ENCODE results near the gene RENBP. TPM values are rescaled to one million over a fixed set of nuclear protein-coding genes. Genes with fewer than 3 reads are reported as not detected.

The RENBP gene
- polyA plus RNA-seq, 2 donors: 1.4 to 1.6 TPM

GRCh38 chrX:153948002-153948466, 3.6 kb upstream of the RENBP start:
- WGBS, 2 donors: 66 to 76% methylated on average over 10 of the region's 10 CpGs
- H3K4me1 ChIP-seq (ENCODE audit: control insufficient read depth in 2 of 2, insufficient read depth in 2 of 2, low read length in 1 of 2): no peaks in the 10 kb centered on the region
- peaks cover 10 to 38% of the 10 kb centered on the region in 2 donors for H3K36me3 ChIP-seq (ENCODE audit: control insufficient read depth in 2 of 2, insufficient read depth in 2 of 2, low read length in 1 of 2)
- no peaks in the 10 kb centered on the region for H3K27me3 ChIP-seq (ENCODE audit: control insufficient read depth in 1 of 2, insufficient read depth in 2 of 2, low read length in 2 of 2)
- no peaks in the 10 kb centered on the region for H3K9me3 ChIP-seq (ENCODE audit: control insufficient read depth in 2 of 2, insufficient read depth in 1 of 2, low read depth in 1 of 2, low read length in 1 of 2)
- no peak overlapping the region for H3K4me3 ChIP-seq (ENCODE audit: low read depth in 1 of 2, low read length in 2 of 2)
- H3K27ac ChIP-seq (ENCODE audit: low read depth in 2 of 2, low read length in 1 of 2): peak overlapping the region; percentile 22 to 54

GRCh38 chrX:153947009-153947769, 2.7 kb upstream of the RENBP start:
- Histone ChIP-seq H3K4me3 (ENCODE audit: low read depth in 1 of 2, low read length in 2 of 2) (no peak overlapping the region), H3K27me3 (ENCODE audit: control insufficient read depth in 1 of 2, insufficient read depth in 2 of 2, low read length in 2 of 2) (no peaks in the 10 kb centered on the region), H3K4me1 (ENCODE audit: control insufficient read depth in 2 of 2, insufficient read depth in 2 of 2, low read length in 1 of 2) (no peaks in the 10 kb centered on the region), H3K27ac (ENCODE audit: low read depth in 2 of 2, low read length in 1 of 2) (peak overlapping the region in 1 of 2 donors; percentile 54), H3K9me3 (ENCODE audit: control insufficient read depth in 2 of 2, insufficient read depth in 1 of 2, low read depth in 1 of 2, low read length in 1 of 2) (no peaks in the 10 kb centered on the region), H3K36me3 (ENCODE audit: control insufficient read depth in 2 of 2, insufficient read depth in 2 of 2, low read length in 1 of 2) (peaks cover 8 to 30% of the 10 kb centered on the region in 2 donors)
- 27 to 50% methylated on average over 19 of the region's 19 CpGs for WGBS, 2 donors

GRCh38 chrX:153945956-153946943, 1.8 kb upstream of the RENBP start:
- Histone ChIP-seq H3K9me3 (ENCODE audit: control insufficient read depth in 2 of 2, insufficient read depth in 1 of 2, low read depth in 1 of 2, low read length in 1 of 2) (no peaks in the 10 kb centered on the region), H3K36me3 (ENCODE audit: control insufficient read depth in 2 of 2, insufficient read depth in 2 of 2, low read length in 1 of 2) (peaks cover 8 to 22% of the 10 kb centered on the region in 2 donors), H3K27me3 (ENCODE audit: control insufficient read depth in 1 of 2, insufficient read depth in 2 of 2, low read length in 2 of 2) (no peaks in the 10 kb centered on the region), H3K27ac (ENCODE audit: low read depth in 2 of 2, low read length in 1 of 2) (no peak overlapping the region), H3K4me1 (ENCODE audit: control insufficient read depth in 2 of 2, insufficient read depth in 2 of 2, low read length in 1 of 2) (no peaks in the 10 kb centered on the region), H3K4me3 (ENCODE audit: low read depth in 1 of 2, low read length in 2 of 2) (no peak overlapping the region)
- 79 to 87% methylated on average over 23 to 24 of the region's 24 CpGs for WGBS, 2 donors

- peaks cover 0 to 10% of the 10 kb centered on the region in 2 donors for H3K36me3 ChIP-seq (ENCODE audit: control insufficient read depth in 2 of 2, insufficient read depth in 2 of 2, low read length in 1 of 2)
- H3K4me1 ChIP-seq (ENCODE audit: control insufficient read depth in 2 of 2, insufficient read depth in 2 of 2, low read length in 1 of 2): no peaks in the 10 kb centered on the region
- H3K9me3 ChIP-seq (ENCODE audit: control insufficient read depth in 2 of 2, insufficient read depth in 1 of 2, low read depth in 1 of 2, low read length in 1 of 2): no peaks in the 10 kb centered on the region
- no peak overlapping the region for H3K4me3 ChIP-seq (ENCODE audit: low read depth in 1 of 2, low read length in 2 of 2)
- H3K27ac ChIP-seq (ENCODE audit: low read depth in 2 of 2, low read length in 1 of 2): no peak overlapping the region
- 61 to 66% methylated on average over 6 of the region's 6 CpGs for WGBS, 2 donors
- H3K27me3 ChIP-seq (ENCODE audit: control insufficient read depth in 1 of 2, insufficient read depth in 2 of 2, low read length in 2 of 2): no peaks in the 10 kb centered on the region
These were observed 332 bp upstream of the RENBP start for GRCh38 chrX:153944800-153945150.

- no peak overlapping the region for H3K4me3 ChIP-seq (ENCODE audit: low read depth in 1 of 2, low read length in 2 of 2)
- H3K27ac ChIP-seq (ENCODE audit: low read depth in 2 of 2, low read length in 1 of 2): no peak overlapping the region
- WGBS, 2 donors: 38 to 47% methylated on average over 23 of the region's 23 CpGs
These were observed 2.8 kb downstream of the RENBP start for GRCh38 chrX:153941336-153942252.

GRCh38 chrX:153939573-153939972, 4.9 kb downstream of the RENBP start:
- H3K4me1 ChIP-seq (ENCODE audit: control insufficient read depth in 2 of 2, insufficient read depth in 2 of 2, low read length in 1 of 2): peaks cover 0 to 4% of the 10 kb centered on the region in 2 donors
- H3K27me3 ChIP-seq (ENCODE audit: control insufficient read depth in 1 of 2, insufficient read depth in 2 of 2, low read length in 2 of 2): no peaks in the 10 kb centered on the region
- WGBS, 2 donors: 61 to 68% methylated on average over 7 of the region's 7 CpGs
- no peak overlapping the region for H3K4me3 ChIP-seq (ENCODE audit: low read depth in 1 of 2, low read length in 2 of 2)
- no peak overlapping the region for H3K27ac ChIP-seq (ENCODE audit: low read depth in 2 of 2, low read length in 1 of 2)
- H3K9me3 ChIP-seq (ENCODE audit: control insufficient read depth in 2 of 2, insufficient read depth in 1 of 2, low read depth in 1 of 2, low read length in 1 of 2): no peaks in the 10 kb centered on the region
- H3K36me3 ChIP-seq (ENCODE audit: control insufficient read depth in 2 of 2, insufficient read depth in 2 of 2, low read length in 1 of 2): no peaks in the 10 kb centered on the region

More at GRCh38 chrX:153941336-153942252, 2.8 kb downstream of the RENBP start:
- Histone ChIP-seq H3K4me1 (ENCODE audit: control insufficient read depth in 2 of 2, insufficient read depth in 2 of 2, low read length in 1 of 2) (no peaks in the 10 kb centered on the region), H3K9me3 (ENCODE audit: control insufficient read depth in 2 of 2, insufficient read depth in 1 of 2, low read depth in 1 of 2, low read length in 1 of 2) (no peaks in the 10 kb centered on the region), H3K27me3 (ENCODE audit: control insufficient read depth in 1 of 2, insufficient read depth in 2 of 2, low read length in 2 of 2) (no peaks in the 10 kb centered on the region), H3K36me3 (ENCODE audit: control insufficient read depth in 2 of 2, insufficient read depth in 2 of 2, low read length in 1 of 2) (no peaks in the 10 kb centered on the region)

GRCh38 chrX:153938226-153938786, 6.1 kb downstream of the RENBP start:
- no peak overlapping the region for H3K4me3 ChIP-seq (ENCODE audit: low read depth in 1 of 2, low read length in 2 of 2)
- peaks cover 0 to 4% of the 10 kb centered on the region in 2 donors for H3K4me1 ChIP-seq (ENCODE audit: control insufficient read depth in 2 of 2, insufficient read depth in 2 of 2, low read length in 1 of 2)
- H3K27ac ChIP-seq (ENCODE audit: low read depth in 2 of 2, low read length in 1 of 2): no peak overlapping the region
- WGBS, 2 donors: 72 to 81% methylated on average over 10 of the region's 10 CpGs
- H3K9me3 ChIP-seq (ENCODE audit: control insufficient read depth in 2 of 2, insufficient read depth in 1 of 2, low read depth in 1 of 2, low read length in 1 of 2): no peaks in the 10 kb centered on the region
- no peaks in the 10 kb centered on the region for H3K27me3 ChIP-seq (ENCODE audit: control insufficient read depth in 1 of 2, insufficient read depth in 2 of 2, low read length in 2 of 2)
- H3K36me3 ChIP-seq (ENCODE audit: control insufficient read depth in 2 of 2, insufficient read depth in 2 of 2, low read length in 1 of 2): no peaks in the 10 kb centered on the region

- 91 to 92% methylated on average over 3 of the region's 3 CpGs for WGBS, 2 donors
- Histone ChIP-seq H3K27ac (ENCODE audit: low read depth in 2 of 2, low read length in 1 of 2) (no peak overlapping the region), H3K4me1 (ENCODE audit: control insufficient read depth in 2 of 2, insufficient read depth in 2 of 2, low read length in 1 of 2) (peaks cover 0 to 4% of the 10 kb centered on the region in 2 donors), H3K36me3 (ENCODE audit: control insufficient read depth in 2 of 2, insufficient read depth in 2 of 2, low read length in 1 of 2) (peaks cover 0 to under 1% of the 10 kb centered on the region in 2 donors), H3K9me3 (ENCODE audit: control insufficient read depth in 2 of 2, insufficient read depth in 1 of 2, low read depth in 1 of 2, low read length in 1 of 2) (no peaks in the 10 kb centered on the region), H3K4me3 (ENCODE audit: low read depth in 1 of 2, low read length in 2 of 2) (no peak overlapping the region), H3K27me3 (ENCODE audit: control insufficient read depth in 1 of 2, insufficient read depth in 2 of 2, low read length in 2 of 2) (no peaks in the 10 kb centered on the region)
These were observed 7.4 kb downstream of the RENBP start for GRCh38 chrX:153937056-153937455.

Measured in esophagus (tissue), 2 donors.